ENCODE results near the gene SLC35E2B.
"Not testable (repeated sequence)": the region's sequence is repeated elsewhere in the genome, so short reads cannot be mapped to it uniquely, and the experiment has no call there.

- not testable (repeated sequence) for TF ChIP-seq POLR2A (IDR thresholded peaks at IDR 0.05)
- TF ChIP-seq, protein P1, sequence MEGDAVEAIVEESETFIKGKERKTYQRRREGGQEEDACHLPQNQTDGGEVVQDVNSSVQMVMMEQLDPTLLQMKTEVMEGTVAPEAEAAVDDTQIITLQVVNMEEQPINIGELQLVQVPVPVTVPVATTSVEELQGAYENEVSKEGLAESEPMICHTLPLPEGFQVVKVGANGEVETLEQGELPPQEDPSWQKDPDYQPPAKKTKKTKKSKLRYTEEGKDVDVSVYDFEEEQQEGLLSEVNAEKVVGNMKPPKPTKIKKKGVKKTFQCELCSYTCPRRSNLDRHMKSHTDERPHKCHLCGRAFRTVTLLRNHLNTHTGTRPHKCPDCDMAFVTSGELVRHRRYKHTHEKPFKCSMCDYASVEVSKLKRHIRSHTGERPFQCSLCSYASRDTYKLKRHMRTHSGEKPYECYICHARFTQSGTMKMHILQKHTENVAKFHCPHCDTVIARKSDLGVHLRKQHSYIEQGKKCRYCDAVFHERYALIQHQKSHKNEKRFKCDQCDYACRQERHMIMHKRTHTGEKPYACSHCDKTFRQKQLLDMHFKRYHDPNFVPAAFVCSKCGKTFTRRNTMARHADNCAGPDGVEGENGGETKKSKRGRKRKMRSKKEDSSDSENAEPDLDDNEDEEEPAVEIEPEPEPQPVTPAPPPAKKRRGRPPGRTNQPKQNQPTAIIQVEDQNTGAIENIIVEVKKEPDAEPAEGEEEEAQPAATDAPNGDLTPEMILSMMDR (IDR thresholded peaks at IDR 0.05) = not testable (repeated sequence)
These were observed 17.4 kb downstream of the SLC35E2B start for GRCh38 chr1:1675218-1675617.

Data from transverse colon (tissue), 3 donors.